ENCODE results near the gene CNPPD1.
A peak's percentile ranks its signal among the peaks of the same experiment; 100 is the strongest.

CNPPD1 gene

DNA sequence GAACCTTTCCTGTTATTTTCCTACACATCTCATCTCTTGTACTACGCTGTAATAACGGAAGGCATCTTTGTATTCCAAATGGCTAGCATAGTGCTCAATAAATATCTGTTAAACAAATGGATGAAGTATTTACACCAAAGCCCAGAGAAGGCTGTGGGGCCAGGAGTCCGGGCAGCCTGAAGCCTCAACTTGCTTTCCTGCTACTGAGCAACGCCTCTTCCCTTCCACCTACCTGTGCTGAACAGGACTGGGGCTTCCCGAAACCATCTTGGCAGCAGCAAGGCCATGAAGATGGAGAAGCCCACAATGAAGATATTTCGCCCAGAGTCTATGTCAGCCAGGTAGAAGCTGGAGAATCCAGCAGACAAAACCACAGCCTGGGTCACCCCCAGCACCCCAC lies 13.6 kb downstream of the CNPPD1 start:
- H3K4me3 ChIP-seq (replicated peaks in 1 of 2; ENCODE audit: low read depth in 2 of 2, low read length in 2 of 2): no peak overlapping the region

DNA sequence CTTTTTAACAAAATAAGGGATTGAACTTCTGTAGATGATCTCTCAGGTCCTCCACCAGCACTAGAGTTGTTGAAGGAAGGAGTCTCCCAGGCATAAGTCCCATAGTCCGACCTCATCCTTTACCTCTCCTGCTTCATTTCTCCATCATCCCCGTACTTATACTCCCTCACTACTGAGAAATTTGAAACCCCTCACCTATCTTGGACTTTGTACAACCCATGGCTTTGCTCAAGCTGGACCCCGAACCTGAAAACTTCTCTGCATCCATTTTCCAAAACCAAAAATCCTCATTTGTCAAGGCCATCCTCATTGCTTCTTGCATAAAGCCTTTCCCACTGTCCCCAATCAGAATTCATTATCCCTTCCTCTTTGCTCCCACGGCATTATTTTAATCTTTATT lies 15.6 kb downstream of the CNPPD1 start:
- DNase-seq (ENCODE audit: low read depth in 2 of 2): no peak
- H3K4me3 ChIP-seq (replicated peaks in 1 of 2; ENCODE audit: low read depth in 2 of 2, low read length in 2 of 2): peak overlapping the region; percentile 66 to 79
- TF ChIP-seq, protein P1, sequence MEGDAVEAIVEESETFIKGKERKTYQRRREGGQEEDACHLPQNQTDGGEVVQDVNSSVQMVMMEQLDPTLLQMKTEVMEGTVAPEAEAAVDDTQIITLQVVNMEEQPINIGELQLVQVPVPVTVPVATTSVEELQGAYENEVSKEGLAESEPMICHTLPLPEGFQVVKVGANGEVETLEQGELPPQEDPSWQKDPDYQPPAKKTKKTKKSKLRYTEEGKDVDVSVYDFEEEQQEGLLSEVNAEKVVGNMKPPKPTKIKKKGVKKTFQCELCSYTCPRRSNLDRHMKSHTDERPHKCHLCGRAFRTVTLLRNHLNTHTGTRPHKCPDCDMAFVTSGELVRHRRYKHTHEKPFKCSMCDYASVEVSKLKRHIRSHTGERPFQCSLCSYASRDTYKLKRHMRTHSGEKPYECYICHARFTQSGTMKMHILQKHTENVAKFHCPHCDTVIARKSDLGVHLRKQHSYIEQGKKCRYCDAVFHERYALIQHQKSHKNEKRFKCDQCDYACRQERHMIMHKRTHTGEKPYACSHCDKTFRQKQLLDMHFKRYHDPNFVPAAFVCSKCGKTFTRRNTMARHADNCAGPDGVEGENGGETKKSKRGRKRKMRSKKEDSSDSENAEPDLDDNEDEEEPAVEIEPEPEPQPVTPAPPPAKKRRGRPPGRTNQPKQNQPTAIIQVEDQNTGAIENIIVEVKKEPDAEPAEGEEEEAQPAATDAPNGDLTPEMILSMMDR (IDR thresholded peaks at IDR 0.05; ENCODE audit: low read depth, low read length): no peak

More for the DNA sequence above, 13.6 kb downstream of the CNPPD1 start:
- TF ChIP-seq, protein P1 (IDR thresholded peaks at IDR 0.05; ENCODE audit: low read depth, low read length): no peak
- DNase-seq (ENCODE audit: low read depth in 2 of 2): no peak

DNA sequence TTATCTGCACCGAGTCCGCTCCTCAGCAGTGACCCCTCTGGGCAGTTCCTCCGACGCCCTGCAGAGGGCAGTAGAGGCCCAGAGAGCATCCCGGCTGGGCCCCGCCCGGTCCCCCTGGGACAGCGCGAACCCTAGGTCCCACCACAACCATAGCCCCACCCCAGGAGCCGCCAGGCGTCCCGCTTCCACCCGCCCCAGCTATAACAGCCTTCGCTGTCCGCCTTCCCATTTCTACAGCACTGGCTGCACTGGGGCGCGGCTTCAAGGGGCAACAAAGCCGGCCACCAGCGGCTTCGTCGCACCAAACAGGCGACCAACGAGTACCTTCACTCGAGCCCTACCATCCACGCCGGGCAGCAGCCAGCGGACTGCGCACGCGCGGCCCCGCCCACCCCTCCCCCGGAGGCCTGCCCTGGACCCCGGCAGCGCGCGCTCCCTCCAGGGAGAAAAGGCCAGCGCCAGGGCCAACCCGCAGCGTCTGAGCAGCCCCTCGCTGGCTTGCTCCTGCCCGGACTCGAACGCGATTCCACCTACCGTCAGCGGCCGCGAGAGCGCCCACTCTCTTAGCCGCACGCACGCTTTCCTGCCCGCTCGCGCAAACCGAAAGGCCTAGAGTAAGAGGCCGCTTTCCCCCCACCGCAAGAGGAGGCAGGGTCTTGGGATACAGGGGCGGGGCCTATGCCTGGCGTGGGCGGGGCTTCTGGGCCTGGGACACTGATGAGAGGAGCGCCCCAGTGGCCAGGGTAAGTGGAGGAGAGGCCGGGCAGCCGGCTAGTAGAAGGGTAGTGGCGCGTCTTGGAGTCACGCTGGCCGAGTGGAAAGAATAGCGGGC lies 16.3 kb downstream of the CNPPD1 start, which contains the start of gene NHEJ1:
TSS of gene NHEJ1 (minus strand) at position 630 of the 832 bp plus-strand sequence. CDS start 2,453 bp downstream, outside the sequence.
- peak within 1 kb of the TSS; percentile 66 to 79 for H3K4me3 ChIP-seq (replicated peaks in 1 of 2; ENCODE audit: low read depth in 2 of 2, low read length in 2 of 2)
- DNase-seq (ENCODE audit: low read depth in 2 of 2): peak; percentile 95 to 97
- TF ChIP-seq, protein P1 (IDR thresholded peaks at IDR 0.05; ENCODE audit: low read depth, low read length): peak; percentile 99

DNA sequence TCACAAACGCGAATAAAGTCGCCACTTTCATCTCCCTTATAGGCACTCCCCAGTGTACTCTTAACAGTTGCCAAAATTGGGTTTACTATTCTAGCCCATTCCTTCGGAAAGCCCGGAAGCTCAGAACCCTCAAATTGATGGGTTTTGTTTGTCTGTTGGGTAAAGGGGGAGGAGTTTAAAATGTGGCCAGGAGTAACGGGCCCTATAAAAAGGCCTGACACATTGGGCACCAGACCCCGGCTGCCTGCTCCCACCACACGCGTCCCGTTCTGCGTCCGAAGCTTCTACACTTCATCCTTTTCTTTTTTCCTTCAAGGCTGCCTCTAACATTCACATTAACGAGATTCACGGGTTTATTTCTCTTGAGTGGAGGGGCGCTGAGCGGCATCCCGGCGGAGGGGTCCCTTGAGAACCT lies 16.9 kb downstream of the CNPPD1 start:
- no peak for DNase-seq (ENCODE audit: low read depth in 2 of 2)
- TF ChIP-seq, protein P1 (IDR thresholded peaks at IDR 0.05; ENCODE audit: low read depth, low read length): no peak

DNA sequence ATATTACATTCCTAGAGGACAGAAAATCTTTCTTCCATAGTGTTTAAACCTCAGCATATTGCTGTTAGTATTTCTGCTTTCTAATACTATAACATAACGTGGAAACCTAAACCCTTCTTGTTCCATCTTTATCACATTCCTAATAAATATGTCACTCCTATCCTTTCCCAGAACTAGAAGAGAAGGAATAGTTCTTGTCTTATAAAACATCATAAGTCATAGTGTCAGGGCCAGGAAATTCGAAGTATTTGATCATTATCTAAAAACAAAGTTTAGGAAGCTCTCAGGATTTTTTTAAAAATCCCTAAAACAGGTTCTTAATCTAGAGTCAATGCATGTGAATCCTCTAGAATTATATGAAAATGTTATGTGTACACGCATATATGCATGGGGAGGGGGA lies 18.1 kb downstream of the CNPPD1 start:
- TF ChIP-seq, protein P1 (IDR thresholded peaks at IDR 0.05; ENCODE audit: low read depth, low read length): no peak
- peak in 1 of 2 donors; percentile 7 for DNase-seq (ENCODE audit: low read depth in 2 of 2)
- H3K4me3 ChIP-seq (replicated peaks in 1 of 2; ENCODE audit: low read depth in 2 of 2, low read length in 2 of 2): no peak overlapping the region

More for the DNA sequence above, 16.9 kb downstream of the CNPPD1 start:
- peak overlapping the region; percentile 66 to 79 for H3K4me3 ChIP-seq (replicated peaks in 1 of 2; ENCODE audit: low read depth in 2 of 2, low read length in 2 of 2)

DNA sequence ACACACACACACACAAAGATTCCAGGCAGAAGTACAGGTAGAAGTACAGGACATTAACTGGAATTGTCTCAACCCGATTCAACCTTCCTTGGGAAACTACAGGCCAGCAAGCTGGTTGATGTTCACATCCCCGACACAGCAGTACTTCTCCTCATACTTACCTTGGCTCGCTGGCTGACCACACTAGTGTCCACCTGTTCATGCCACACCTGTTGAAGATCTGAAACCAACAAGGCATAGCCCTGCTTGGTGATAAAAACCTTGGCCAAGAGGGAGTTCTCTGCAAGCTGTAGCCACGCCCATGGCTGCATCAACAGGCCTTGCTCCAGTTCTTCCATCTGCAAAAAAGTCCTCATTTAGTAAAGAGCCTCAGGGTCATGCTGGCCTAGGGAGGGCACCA lies 18.7 kb downstream of the CNPPD1 start:
- no peak for DNase-seq (ENCODE audit: low read depth in 2 of 2)
- no peak overlapping the region for H3K4me3 ChIP-seq (replicated peaks in 1 of 2; ENCODE audit: low read depth in 2 of 2, low read length in 2 of 2)
- TF ChIP-seq, protein P1 (IDR thresholded peaks at IDR 0.05; ENCODE audit: low read depth, low read length): no peak
